ENCODE results near the gene RNF111. TPM values are rescaled to one million over a fixed set of nuclear protein-coding genes. Genes with fewer than 3 reads are reported as not detected.

The RNF111 gene
- total and polyA plus RNA-seq, 10 of the 15 experiments (the other 5 are each of a cell fraction or from before 2014, with no cell fraction given) = 8.6 to 34.7 (median 15.7) TPM

- TF ChIP-seq NKRF (conservative IDR thresholded peaks at IDR 0.05) = no peak
- TF ChIP-seq ZNF384 (IDR thresholded peaks at IDR 0.05; ENCODE audit: borderline replicate concordance, low read depth, low read length) = no peak
- no peak for TF ChIP-seq HCFC1 (IDR thresholded peaks at IDR 0.05; ENCODE audit: low read length)
- TF ChIP-seq TCF3 (IDR thresholded peaks at IDR 0.05; ENCODE audit: borderline replicate concordance, insufficient read depth, low read depth, low read length) = no peak
- TF ChIP-seq ZNF687 (IDR thresholded peaks at IDR 0.05) = no peak
- no peak for TF ChIP-seq IKZF1 (conservative IDR thresholded peaks at IDR 0.05)
- TF ChIP-seq SPI1 (IDR thresholded peaks at IDR 0.05; ENCODE audit: borderline replicate concordance, insufficient read depth, low read depth, low read length) = no peak
- no peak for TF ChIP-seq MTA3 (IDR thresholded peaks at IDR 0.05; ENCODE audit: borderline replicate concordance, low read length)
Measured at GRCh38 chr15:59131456-59131855, 144.0 kb downstream of the RNF111 start (continued).

Data from GM12878 (cell line).